Cardiac fibroblast (primary cell): ENCODE data around the gene TTN.
A peak's percentile ranks its signal among the peaks of the same experiment; 100 is the strongest.

Experiments used
- DNase-seq, 2 donors: peaks; one replicate each; pipeline versions ENCODE4 v3.0.0 to v3.0.0-alpha.2; 2010; ENCODE audit warnings: low read depth in 2 of 2
- H3K4me3 ChIP-seq, 2 donors: replicated peaks in 1 of 2; 1 replicate in 1 of 2; 2 replicates in 1 of 2; pipeline ENCODE4 v1.5.1; 2011; ENCODE audit warnings: low read depth in 2 of 2, low read length in 2 of 2, mild to moderate bottlenecking in 2 of 2, moderate library complexity in 1 of 2
- CTCF ChIP-seq: IDR thresholded peaks from one replicate; pipeline ENCODE4 v1.5.1; 2011; ENCODE audit warnings: low read depth, mild to moderate bottlenecking, low read length, inconsistent platforms

TTN gene

GRCh38 chr2:178732913-178733312 lies 74.3 kb downstream of the TTN start:
- DNase-seq: no peak
- H3K4me3 ChIP-seq: no peak overlapping the region
- TF ChIP-seq CTCF: no peak

- no peak overlapping the region for H3K4me3 ChIP-seq
- no peak for TF ChIP-seq CTCF
- DNase-seq: no peak
These were observed 75.9 kb downstream of the TTN start for GRCh38 chr2:178731300-178731699.

- DNase-seq: no peak
- no peak for TF ChIP-seq CTCF
- no peak overlapping the region for H3K4me3 ChIP-seq
These were observed 77.2 kb downstream of the TTN start for GRCh38 chr2:178730049-178730448.

- H3K4me3 ChIP-seq: no peak overlapping the region
- no peak for TF ChIP-seq CTCF
- DNase-seq: peak in 1 of 2 donors; percentile 1
These were observed 83.4 kb downstream of the TTN start for GRCh38 chr2:178723786-178724346.

- no peak overlapping the region for H3K4me3 ChIP-seq
- TF ChIP-seq CTCF: no peak
- no peak for DNase-seq
These were observed 84.9 kb downstream of the TTN start for GRCh38 chr2:178722296-178722695.

- H3K4me3 ChIP-seq: no peak overlapping the region
- no peak for TF ChIP-seq CTCF
- no peak for DNase-seq
These were observed 88.2 kb downstream of the TTN start for GRCh38 chr2:178718988-178719387.

- TF ChIP-seq CTCF: no peak
- DNase-seq: no peak
- no peak overlapping the region for H3K4me3 ChIP-seq
These were observed 88.9 kb downstream of the TTN start for GRCh38 chr2:178718283-178718682.
